ENCODE data around the gene SCAMP3. TPM values are rescaled to one million over a fixed set of nuclear protein-coding genes. Genes with fewer than 3 reads are reported as not detected.

The SCAMP3 gene
- total and polyA plus RNA-seq, 12 donors, result 41.9 to 143 (median 94.1) TPM

DNA sequence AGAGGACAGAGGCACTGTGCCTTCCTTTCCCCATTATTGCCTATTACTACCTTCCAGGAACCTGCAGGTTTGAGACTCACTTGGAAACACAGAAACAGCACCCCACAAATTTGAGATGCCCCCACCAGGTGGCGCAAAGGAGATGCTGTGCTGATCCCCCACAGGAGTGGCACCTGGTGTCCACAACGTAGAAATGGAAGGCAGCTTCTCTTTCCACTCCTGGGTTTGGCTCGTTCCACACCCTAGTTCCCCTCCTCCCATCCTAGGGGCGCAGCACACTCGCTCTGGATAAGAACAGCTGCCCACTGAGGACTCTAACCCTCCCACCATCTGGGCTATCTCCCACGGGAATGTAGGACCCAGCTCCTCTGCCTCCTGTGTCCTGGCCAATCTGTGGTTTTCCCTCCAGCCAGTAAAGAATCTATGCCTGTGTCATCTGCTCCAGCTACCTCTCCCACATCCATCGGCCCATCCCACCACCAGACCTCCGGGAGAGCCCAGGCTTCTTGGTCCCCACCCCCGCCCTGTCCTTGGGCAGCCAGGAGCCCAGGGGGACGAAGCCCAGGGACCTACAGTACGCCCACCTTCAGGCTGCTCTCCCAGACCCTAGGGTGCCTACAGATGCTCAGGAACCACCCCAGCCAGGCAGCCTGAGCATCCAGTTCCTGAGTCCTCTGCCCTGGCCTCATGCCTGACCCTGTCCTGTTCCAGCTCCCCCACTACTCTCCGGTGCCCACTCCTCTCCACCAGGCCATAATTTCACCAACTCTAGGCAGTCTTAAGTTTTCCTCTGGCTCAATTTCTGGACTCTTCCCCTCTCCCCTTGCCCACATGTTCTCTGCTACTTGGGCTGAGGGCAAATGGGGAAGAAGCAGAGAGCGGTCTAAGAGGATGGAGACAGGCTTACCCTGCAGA lies 55.0 kb downstream of the SCAMP3 start:
- no peak for TF ChIP-seq POLR2A (IDR thresholded peaks at IDR 0.05)
- TF ChIP-seq, protein P1, sequence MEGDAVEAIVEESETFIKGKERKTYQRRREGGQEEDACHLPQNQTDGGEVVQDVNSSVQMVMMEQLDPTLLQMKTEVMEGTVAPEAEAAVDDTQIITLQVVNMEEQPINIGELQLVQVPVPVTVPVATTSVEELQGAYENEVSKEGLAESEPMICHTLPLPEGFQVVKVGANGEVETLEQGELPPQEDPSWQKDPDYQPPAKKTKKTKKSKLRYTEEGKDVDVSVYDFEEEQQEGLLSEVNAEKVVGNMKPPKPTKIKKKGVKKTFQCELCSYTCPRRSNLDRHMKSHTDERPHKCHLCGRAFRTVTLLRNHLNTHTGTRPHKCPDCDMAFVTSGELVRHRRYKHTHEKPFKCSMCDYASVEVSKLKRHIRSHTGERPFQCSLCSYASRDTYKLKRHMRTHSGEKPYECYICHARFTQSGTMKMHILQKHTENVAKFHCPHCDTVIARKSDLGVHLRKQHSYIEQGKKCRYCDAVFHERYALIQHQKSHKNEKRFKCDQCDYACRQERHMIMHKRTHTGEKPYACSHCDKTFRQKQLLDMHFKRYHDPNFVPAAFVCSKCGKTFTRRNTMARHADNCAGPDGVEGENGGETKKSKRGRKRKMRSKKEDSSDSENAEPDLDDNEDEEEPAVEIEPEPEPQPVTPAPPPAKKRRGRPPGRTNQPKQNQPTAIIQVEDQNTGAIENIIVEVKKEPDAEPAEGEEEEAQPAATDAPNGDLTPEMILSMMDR (IDR thresholded peaks at IDR 0.05), result peak; percentile 65 to 90 (median 82)
- DNase-seq, result peak; percentile 83 to 96 (median 88)
- peak overlapping the region in 4 of 5 donors; percentile 80 to 98 (median 92) for H3K27ac ChIP-seq
- H3K27me3 ChIP-seq, result no peaks in the 10 kb centered on the region
- intact Hi-C loops (cut with DNase I), result loop anchor here in 1 of 2 donors (5.0 kb wide), 1 partner anchor 35 kb away; a partner anchor contains a TSS
- peaks cover 24 to 30% of the 10 kb centered on the region in 2 donors for H3K4me1 ChIP-seq (replicated peaks in 1 of 2)
- no peaks in the 10 kb centered on the region for H3K36me3 ChIP-seq (replicated peaks in 1 of 2)
- peak overlapping the region in 1 of 4 donors; percentile 79 for H3K4me3 ChIP-seq
- WGBS, 4 donors, result 15 to 22% (median 20%) methylated on average over 11 to 13 of the region's 13 CpGs
- no peaks in the 10 kb centered on the region for H3K9me3 ChIP-seq (replicated peaks in 1 of 3)

Other genes starting within 250 kb of the SCAMP3 start
- gene DCST2, start 228.6 kb downstream of the SCAMP3 start, total RNA-seq, result 1 to 10 TPM in 3 of 9 donors, under 1 TPM in 4, not detected in 2; 0.14 to 2.4 (median 0.90) TPM
- 10 to 100 TPM in 1 of 3 donors, 1 to 10 TPM in 1, under 1 TPM in 1; 0.24 to 15.2 (median 8.5) TPM for gene DCST2, start 228.6 kb downstream of the SCAMP3 start, polyA plus RNA-seq
- not detected for gene DCST1, start 228.5 kb downstream of the SCAMP3 start, total RNA-seq
- gene DCST1, start 228.5 kb downstream of the SCAMP3 start, polyA plus RNA-seq, result not detected
- 10 to 100 TPM; 11.6 to 84.2 (median 58.3) TPM for gene ADAM15, start 211.0 kb downstream of the SCAMP3 start, total RNA-seq
- gene ADAM15, start 211.0 kb downstream of the SCAMP3 start, polyA plus RNA-seq, result 100 to 1,000 TPM in 2 of 3 donors, 10 to 100 TPM in 1; 16.1 to 269 (median 240) TPM
- 10 to 100 TPM in 5 of 9 donors, 1 to 10 TPM in 4; 3.5 to 28.7 (median 12.7) TPM for gene EFNA4, start 198.6 kb downstream of the SCAMP3 start, total RNA-seq
- 10 to 100 TPM; 10.0 to 23.5 (median 12.1) TPM for gene EFNA4, start 198.6 kb downstream of the SCAMP3 start, polyA plus RNA-seq
- gene EFNA3, start 183.5 kb downstream of the SCAMP3 start, total RNA-seq, result 1 to 10 TPM; 1.4 to 7.3 (median 2.7) TPM
- gene EFNA3, start 183.5 kb downstream of the SCAMP3 start, polyA plus RNA-seq, result 1 to 10 TPM; 2.8 to 4.0 (median 3.7) TPM
- gene EFNA1, start 134.5 kb downstream of the SCAMP3 start, total RNA-seq, result 10 to 100 TPM in 8 of 9 donors, 1 to 10 TPM in 1; 9.9 to 49.7 (median 27.7) TPM
- gene EFNA1, start 134.5 kb downstream of the SCAMP3 start, polyA plus RNA-seq, result 10 to 100 TPM in 2 of 3 donors, 1 to 10 TPM in 1; 6.6 to 35.9 (median 30.2) TPM
- 100 to 1,000 TPM in 2 of 9 donors, 10 to 100 TPM in 7; 31.7 to 112 (median 50.6) TPM for gene SLC50A1, start 126.5 kb downstream of the SCAMP3 start, total RNA-seq
- gene SLC50A1, start 126.5 kb downstream of the SCAMP3 start, polyA plus RNA-seq, result 100 to 1,000 TPM in 1 of 3 donors, 10 to 100 TPM in 2; 55.2 to 172 (median 61.8) TPM
- gene DPM3, start 121.8 kb downstream of the SCAMP3 start, total RNA-seq, result 100 to 1,000 TPM in 8 of 9 donors, 10 to 100 TPM in 1; 45.4 to 192 (median 159) TPM
- 1,000 to 10,000 TPM in 2 of 3 donors, 1 to 10 TPM in 1; 6.8 to 1,427 (median 1,371) TPM for gene DPM3, start 121.8 kb downstream of the SCAMP3 start, polyA plus RNA-seq
- gene KRTCAP2, start 89.1 kb downstream of the SCAMP3 start, total RNA-seq, result 100 to 1,000 TPM in 8 of 9 donors, 10 to 100 TPM in 1; 76.1 to 252 (median 154) TPM
- gene KRTCAP2, start 89.1 kb downstream of the SCAMP3 start, polyA plus RNA-seq, result 100 to 1,000 TPM; 383 to 806 (median 704) TPM
- under 1 TPM in 7 of 9 donors, not detected in 2; 0.19 to 0.96 (median 0.44) TPM for gene TRIM46, start 88.5 kb downstream of the SCAMP3 start, total RNA-seq
- 1 to 10 TPM in 2 of 3 donors, under 1 TPM in 1; 0.38 to 5.6 (median 1.2) TPM for gene TRIM46, start 88.5 kb downstream of the SCAMP3 start, polyA plus RNA-seq
- gene THBS3, start 54.5 kb downstream of the SCAMP3 start, total RNA-seq, result 10 to 100 TPM in 7 of 9 donors, 1 to 10 TPM in 2; 7.1 to 38.6 (median 15.7) TPM
- 100 to 1,000 TPM in 1 of 3 donors, 10 to 100 TPM in 1, 1 to 10 TPM in 1; 9.6 to 147 (median 71.3) TPM for gene THBS3, start 54.5 kb downstream of the SCAMP3 start, polyA plus RNA-seq
- 10 to 100 TPM; 39.2 to 83.8 (median 45.6) TPM for gene MTX1, start 53.7 kb downstream of the SCAMP3 start, total RNA-seq
- 100 to 1,000 TPM in 1 of 3 donors, 10 to 100 TPM in 2; 26.7 to 111 (median 79.8) TPM for gene MTX1, start 53.7 kb downstream of the SCAMP3 start, polyA plus RNA-seq
- gene ENTREP3, start 6.9 kb downstream of the SCAMP3 start, total RNA-seq, result 10 to 100 TPM in 7 of 9 donors, 1 to 10 TPM in 2; 8.5 to 43.0 (median 32.6) TPM
- gene ENTREP3, start 6.9 kb downstream of the SCAMP3 start, polyA plus RNA-seq, result 10 to 100 TPM; 10.3 to 26.9 (median 22.7) TPM
- gene CLK2, start 11.1 kb upstream of the SCAMP3 start, total RNA-seq, result 10 to 100 TPM; 10.7 to 94.2 (median 53.6) TPM
- gene CLK2, start 11.1 kb upstream of the SCAMP3 start, polyA plus RNA-seq, result 100 to 1,000 TPM in 2 of 3 donors, 10 to 100 TPM in 1; 47.1 to 162 (median 122) TPM
- gene HCN3, start 15.1 kb upstream of the SCAMP3 start, total RNA-seq, result 1 to 10 TPM; 1.0 to 6.5 (median 3.6) TPM
- gene HCN3, start 15.1 kb upstream of the SCAMP3 start, polyA plus RNA-seq, result 10 to 100 TPM in 1 of 3 donors, 1 to 10 TPM in 2; 3.1 to 14.5 (median 6.2) TPM
- under 1 TPM in 2 of 9 donors, not detected in 7; 0.18 to 0.34 TPM for gene PKLR, start 39.1 kb upstream of the SCAMP3 start, total RNA-seq
- under 1 TPM in 2 of 3 donors, not detected in 1; 0.10 to 0.24 TPM for gene PKLR, start 39.1 kb upstream of the SCAMP3 start, polyA plus RNA-seq
- gene FDPS, start 46.5 kb upstream of the SCAMP3 start, total RNA-seq, result 1,000 to 10,000 TPM in 2 of 9 donors, 100 to 1,000 TPM in 7; 107 to 2,334 (median 186) TPM
- 1,000 to 10,000 TPM in 1 of 3 donors, 100 to 1,000 TPM in 2; 167 to 2,274 (median 225) TPM for gene FDPS, start 46.5 kb upstream of the SCAMP3 start, polyA plus RNA-seq
- gene RUSC1, start 58.5 kb upstream of the SCAMP3 start, total RNA-seq, result 10 to 100 TPM in 8 of 9 donors, 1 to 10 TPM in 1; 9.8 to 64.9 (median 27.1) TPM
- gene RUSC1, start 58.5 kb upstream of the SCAMP3 start, polyA plus RNA-seq, result 100 to 1,000 TPM in 1 of 3 donors, 10 to 100 TPM in 2; 15.1 to 111 (median 53.7) TPM